HG03378 (cell line): ENCODE data around the gene RNF123.

Experiments
- ATAC-seq: cut with Tn5 transposase; IDR thresholded peaks from one replicate; pipeline ENCODE4 v1.9.1; 2021; ENCODE audit warnings: mild to moderate bottlenecking, moderate library complexity; ENCODE audit not compliant: unreplicated experiment

Gene RNF123

DNA sequence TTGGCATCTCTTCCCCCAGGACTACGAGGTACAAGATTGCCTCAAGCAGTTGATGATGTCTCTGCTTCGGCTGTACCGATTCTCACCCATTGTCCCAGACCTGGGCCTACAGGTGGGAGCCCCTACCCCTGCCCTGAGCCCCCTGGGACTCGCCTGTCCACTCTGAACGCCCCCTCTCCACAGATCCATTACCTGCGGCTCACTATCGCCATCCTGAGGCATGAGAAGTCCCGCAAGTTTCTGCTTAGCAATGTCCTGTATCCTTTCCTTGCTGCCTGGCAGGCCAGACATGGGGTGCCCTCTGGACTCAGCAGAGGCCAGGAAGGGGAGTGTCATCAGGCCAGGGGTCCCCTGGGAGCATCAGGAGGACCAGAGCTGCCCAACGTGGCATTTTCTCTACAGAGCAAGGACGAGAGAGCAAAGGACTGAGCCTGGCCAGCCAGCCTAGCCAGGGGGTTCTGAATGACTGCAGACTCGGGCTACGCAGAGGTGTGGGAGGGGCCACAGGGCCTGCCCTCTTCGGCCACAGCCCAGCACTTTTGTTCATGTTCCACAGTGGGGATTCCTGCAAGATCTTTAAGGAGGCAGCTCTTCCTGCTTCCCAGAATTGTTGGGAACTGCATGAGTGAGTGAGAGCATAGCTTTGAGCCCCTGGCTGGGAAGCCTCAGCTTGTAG, 11.2 kb downstream of the RNF123 start:
- no peak for ATAC-seq

DNA sequence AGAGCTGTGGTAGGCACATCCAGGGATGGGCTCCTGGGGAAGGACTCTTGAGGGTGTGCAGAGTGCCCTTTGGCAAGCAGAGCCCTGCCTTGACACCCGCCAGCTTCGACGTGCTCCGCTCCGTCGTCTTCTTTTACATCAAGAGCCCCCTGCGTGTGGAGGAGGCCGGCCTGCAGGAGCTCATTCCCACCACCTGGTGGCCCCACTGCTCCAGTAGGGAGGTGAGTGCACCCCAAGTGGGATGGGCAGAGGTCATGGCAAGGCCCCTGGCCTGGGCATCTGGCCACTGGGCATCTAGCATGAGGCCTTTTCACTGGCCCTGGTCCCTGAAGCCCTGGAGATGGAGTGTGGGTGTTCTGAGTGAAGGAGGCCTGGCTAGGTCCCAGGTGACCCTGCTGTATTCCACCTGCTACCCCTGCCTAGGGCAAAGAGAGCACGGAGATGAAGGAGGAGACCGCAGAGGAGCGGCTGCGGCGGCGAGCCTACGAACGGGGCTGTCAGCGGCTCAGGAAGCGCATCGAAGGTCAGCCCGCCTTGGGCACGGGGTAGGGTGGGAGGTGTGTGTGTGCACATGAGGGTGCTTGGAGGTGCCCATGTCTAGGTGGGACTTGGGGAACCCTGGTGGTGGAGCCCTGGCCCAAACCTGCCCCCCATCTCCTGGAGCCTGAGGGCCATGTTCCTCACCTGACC, 12.2 kb downstream of the RNF123 start:
- no peak for ATAC-seq

DNA sequence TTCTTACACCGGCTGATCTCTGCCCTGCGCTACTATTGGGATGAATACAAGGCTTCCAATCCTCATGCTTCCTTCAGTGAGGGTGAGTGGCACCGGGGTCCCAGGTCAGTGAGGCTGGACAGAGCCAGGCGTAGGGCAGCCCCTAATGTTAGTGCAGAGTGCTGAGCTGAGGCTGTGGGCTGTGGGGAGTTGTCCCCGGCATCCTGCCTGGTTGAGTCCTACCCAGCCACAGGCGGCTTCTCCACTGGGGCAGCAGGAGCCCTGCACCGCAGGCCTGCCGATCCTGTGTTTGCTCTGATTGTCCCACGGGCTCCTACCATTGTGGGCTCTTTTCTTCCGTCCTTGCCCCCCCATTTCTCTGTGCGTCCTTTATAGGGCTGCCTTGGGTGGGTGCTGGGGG, 13.3 kb downstream of the RNF123 start:
- no peak for ATAC-seq

DNA sequence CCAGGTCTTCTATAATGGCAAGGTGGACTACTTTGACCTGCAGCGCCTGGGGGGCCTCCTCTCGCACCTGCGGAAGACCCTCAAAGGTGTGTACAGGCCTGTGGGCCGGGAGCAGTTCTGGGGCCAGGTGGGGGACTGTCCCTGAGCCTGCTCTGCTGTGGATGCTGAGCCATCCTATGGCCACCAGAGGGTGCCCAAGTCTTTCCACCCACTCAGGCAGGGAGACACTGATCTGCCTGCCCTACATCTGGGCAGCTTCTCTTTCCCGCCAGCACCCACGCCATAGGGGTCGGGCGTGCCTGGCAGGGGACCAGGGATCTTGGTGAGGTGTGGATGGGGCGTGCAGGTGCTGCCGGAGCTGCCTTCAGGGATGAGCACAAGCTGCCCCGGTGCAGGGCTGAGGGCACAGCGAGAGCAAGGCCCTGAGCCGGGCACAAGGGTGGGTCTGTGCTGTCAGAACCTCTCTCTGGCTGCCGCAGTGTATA, 14.1 kb downstream of the RNF123 start:
- ATAC-seq: no peak

DNA sequence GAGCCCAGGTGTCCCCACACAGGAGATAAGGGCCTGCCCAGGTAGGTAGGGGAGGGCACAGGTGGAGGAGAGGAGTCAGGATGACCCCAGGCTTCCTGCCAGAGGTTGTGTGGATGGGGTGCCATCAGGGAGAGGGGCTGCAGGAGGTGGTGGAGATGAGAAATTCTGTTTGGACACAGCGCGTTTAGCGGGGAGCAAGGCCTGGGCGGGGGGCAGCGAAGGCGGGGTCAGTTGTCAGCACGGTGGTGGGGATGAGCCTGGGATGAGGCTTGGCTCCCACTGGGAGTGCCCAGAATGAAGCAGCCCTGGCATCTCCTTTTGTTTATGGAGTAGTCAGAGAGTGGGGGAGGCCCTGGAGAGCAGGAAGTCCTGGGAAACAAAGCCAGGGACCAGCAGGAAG, 14.6 kb downstream of the RNF123 start:
- ATAC-seq: no peak

DNA sequence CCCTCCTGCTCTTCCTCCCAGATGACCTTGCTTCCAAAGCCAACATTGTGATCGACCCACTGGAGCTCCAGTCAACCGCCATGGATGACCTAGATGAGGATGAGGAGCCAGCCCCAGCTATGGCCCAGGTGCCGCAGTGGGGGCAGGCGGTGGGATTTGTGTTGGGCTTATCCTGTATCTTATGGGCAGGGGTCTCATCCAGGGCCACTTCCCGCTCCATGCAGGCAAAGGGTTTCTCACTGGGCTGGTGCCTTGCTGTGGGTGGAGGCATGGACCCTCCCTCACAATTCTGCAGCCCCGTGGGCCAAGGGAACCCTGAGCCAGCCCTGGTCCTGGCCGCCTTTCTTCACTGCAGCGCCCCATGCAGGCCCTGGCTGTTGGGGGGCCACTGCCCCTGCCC, 15.3 kb downstream of the RNF123 start:
- no peak for ATAC-seq

DNA sequence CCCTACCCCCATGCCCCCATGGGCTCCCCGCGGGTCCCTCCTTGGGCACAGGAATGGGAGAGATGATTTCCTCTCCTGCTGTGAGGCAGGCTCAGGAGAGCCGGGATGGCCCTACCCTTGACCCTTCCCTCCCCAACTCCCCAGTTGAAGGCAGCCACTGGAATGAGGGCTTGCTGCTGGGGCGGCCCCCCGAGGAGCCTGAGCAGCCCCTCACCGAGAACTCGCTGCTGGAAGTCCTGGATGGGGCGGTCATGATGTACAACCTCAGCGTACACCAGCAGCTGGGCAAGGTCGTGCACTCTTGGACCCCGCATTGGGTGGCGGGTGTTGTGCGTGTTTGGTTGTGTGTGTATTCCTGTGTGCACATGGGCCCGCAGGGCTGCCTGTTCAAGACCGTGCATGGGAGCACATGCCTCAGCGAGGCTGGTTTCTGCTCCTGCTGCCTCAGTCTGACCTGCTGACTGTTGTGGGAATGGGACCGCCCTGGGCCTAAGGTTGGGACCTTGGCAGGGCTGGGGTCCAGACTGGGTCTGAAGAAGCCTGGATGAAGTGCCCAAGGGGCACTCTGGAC, 16.1 kb downstream of the RNF123 start:
- ATAC-seq: no peak

DNA sequence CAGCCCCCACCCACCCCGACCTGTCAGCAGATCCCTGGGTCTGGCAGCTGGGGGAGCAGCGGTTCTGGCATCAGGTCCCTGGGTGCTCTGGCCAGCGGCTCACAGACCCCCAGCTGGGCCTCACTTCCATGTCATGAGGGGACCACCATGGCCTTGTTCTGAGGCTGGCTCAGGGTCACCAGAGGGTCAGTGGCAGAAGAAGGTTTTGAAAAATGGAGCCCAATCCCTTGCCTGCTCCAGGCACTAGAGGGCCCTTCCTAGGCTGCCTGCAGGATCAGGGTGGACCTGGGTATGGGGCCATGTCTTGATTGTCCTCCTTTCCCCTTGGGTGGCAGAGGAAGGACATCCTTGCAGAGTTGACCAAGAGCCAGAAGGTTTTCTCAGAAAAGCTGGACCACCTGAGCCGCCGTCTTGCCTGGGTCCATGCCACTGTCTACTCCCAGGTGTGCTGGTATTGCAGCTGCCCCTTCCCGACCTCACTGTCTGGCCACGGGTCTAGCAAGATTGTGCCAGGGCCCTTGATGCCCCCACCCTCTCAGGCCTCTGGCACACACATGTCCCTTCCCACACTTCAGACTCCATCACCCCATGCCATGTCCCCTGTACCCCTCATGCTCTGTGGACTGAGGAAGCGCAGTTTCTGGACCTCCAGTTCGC, 17.2 kb downstream of the RNF123 start:
- ATAC-seq: no peak

DNA sequence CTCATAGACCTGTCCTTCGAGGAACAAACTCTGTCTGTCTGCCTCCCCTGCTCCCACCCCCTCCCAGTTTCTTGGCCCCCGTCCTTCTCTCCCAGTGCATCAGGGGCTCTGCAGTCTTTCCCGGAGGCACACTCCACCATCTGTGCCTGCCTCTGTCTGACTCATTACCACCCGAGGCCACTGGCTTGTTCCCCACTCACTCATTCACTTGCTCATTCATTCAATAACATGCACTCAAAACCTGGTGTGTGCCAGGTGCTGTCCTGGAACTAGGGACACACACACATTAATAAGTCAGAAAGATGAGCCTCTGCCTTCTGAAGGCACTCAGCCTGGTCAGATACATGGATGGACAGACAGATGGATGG, 17.7 kb downstream of the RNF123 start:
- no peak for ATAC-seq

DNA sequence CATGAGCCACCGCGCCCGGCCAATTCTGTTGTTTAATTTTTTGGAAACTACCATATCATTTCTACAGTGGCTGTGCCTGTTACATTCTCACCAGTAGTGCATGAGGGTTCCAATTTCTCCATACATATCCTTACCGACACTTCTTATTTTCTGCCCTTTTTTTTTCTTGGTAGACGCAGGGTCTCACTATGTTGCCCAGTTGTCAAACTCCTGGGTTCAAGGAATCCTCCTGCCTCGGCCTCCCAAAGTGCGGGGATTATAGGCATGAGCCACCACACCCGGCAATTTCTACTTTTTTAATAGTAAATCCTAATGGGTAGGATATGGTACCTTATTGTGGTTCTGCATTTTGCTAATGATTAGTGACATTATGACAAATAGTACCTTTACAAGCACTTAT, 20.5 kb downstream of the RNF123 start:
- no peak for ATAC-seq

DNA sequence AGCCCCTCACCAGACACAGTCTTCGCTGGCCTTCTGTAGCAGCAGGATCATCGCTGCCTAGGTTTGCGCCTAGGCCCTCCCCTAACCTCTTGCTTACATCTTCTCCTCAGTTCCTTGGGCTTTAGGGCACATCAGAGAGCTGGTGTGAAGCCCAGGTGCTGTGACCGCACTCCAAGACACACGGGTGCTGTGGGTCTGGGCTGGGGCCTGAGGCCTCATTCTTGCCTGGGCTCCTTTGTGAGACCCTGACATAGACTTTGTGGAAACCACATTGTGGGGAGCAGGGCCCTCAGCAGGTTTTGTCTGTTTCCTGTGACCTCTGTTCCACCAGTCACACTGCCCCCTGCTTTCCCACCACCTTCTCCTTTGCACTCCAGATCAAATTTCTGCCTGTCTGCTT, 22.1 kb downstream of the RNF123 start:
- no peak for ATAC-seq

DNA sequence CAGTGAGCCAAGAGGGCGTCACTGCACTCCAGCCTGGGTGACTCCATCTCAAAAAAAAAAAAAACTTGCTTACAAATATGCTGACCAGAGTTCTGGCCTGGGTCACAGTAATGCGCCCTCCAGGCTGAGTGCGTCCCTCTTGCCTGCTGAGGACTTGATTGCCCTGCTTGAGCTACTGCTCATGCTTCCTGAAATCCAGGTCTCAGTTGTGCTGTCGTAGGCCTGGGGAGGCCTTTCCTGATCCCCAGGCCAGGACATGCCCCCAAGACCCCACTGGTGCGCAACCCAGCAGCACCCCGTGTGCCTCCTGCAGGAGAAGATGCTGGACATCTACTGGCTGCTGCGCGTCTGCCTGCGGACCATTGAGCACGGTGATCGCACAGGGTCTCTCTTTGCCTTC, 22.8 kb downstream of the RNF123 start:
- ATAC-seq: no peak

DNA sequence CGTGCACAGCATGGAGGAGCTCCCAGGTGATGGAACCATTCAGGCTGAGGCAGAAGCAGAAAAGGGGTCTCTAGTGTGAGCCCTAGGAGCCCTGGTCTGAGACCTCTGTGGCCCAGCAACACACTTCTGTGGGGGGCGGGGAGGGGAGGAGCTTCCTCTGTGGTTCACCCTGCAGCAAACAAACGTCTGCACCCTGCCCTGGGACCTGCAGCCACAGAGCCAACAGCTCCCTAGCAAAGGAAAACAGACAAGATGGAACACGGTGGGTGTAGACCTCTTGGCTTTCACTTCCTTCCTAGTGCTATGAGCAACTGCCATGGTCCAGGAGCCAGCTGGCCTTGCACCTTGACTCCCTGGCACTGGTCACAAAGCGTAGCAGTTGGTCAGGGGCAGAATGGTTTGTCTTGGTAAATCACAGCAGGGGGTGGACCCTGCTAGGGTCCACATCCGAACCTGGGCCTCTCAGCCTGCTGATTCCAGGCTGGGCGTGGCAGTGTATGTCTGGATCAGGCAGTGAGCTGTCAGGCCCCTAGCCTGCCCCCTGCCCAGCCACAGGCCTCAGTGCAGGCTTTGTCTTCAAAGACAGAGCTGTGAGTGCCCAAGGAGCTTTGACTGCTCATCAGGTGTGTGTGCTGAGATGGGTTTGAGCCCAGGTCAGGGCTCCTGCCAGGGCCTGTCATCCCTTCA, 23.4 kb downstream of the RNF123 start:
- ATAC-seq: no peak

DNA sequence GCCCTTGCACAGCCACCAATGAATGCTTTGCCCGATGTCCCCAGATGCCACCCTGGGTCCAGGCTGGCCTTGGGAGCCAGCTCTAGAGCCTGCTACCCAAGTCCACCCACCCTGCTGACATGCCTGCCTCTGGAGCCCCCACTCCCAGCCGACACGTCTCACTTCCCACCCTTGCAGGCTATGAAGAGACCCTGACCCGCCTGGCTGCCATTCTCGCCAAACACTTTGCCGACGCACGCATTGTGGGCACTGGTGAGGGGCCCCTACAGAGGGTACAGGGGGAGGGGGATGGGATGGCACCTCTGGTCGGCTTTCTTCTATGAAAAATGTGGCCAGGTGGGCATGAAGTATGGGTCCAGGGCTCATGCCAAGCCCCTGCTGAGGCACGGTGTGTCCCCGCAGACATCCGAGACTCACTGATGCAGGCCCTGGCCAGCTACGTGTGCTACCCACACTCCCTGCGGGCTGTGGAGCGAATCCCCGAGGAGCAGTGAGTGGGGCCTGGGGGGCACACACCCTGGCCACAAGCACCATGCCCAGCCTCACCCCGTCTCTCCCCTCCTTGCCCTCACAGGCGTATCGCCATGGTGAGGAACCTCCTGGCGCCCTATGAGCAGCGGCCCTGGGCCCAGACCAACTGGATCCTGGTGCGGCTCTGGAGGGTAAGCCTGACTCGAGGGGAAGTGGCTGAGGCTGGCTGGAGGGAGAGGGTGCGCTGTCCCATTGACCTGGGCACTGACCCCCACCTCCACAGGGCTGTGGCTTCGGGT, 24.2 kb downstream of the RNF123 start:
- ATAC-seq: no peak

DNA sequence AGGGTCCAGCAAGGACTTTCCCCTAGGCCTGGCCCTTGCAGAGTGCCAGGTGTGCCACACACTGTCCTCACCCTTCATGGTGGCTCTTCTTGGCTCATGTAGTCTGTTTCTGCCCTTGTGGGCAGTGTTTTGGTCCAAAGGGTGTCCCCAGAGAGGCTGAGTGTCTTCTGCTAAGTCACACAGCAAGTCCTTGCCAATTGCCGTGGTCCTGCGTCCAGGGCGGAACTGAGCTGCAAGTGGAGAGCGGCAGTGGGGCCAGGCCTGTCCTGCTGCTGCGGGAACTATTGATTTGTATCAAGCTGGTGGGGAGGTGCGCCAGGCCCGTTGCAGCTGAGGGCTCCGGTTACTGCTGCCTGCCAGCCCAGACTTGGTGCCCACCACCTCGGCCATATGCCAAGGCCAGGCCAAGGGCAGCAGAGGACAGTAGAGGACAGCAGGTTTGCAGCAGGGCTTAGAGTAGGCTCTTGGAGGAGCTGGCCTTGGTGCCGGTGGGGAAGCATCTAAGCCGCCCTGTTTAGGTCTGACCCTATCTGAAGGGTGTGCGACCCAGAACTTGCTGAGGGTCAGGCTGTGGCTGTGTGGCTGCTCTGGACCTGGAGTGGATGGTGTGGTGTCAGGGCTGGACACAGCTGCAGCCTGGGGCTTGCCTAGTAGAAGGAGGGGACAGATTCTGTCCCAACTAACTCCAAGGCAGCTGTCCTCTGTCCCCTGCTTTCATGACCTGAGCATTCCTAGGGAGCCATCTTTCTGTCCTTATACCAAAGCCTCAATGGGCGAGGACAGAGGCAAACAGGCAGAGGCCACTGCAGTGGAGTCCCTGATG, 25.6 kb downstream of the RNF123 start:
- no peak for ATAC-seq

DNA sequence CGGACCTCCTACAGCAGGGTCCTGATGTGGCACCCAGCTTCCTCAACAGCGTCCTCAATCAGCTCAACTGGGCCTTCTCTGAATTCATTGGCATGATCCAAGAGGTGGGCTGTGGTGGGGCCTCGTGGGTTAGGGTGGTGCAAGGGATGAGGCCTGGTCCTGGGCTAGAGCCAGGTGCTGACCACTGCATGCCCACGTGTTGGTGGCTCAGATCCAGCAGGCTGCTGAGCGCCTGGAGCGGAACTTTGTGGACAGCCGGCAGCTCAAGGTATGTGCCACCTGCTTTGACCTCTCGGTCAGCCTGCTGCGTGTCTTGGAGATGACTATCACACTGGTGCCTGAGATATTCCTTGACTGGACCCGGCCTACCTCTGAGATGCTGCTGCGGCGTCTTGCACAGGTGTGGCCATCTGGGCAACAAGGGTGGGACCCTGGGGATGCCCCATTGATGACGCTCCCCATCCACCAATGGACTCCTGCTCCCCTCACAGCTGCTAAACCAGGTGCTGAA, 26.3 kb downstream of the RNF123 start:
- no peak for ATAC-seq

DNA sequence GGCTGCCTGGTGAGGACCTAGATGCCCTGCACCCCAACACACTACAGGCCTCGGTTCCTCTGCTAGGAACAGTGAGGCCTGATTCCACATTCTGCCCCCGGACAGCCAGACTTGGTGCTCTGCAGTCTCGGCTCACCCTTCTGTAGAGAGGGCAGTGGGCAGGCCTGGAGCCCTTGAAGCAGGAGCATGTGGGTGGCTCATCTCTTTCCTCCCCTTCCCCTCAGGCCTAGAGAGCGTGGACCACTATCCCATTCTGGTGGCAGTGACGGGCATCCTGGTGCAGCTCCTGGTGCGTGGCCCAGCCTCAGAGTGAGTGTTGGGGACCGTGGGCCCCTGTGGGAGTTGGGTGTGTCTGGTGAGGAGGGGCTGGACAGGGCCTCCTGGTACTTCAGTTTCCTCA, 26.8 kb downstream of the RNF123 start:
- no peak for ATAC-seq

DNA sequence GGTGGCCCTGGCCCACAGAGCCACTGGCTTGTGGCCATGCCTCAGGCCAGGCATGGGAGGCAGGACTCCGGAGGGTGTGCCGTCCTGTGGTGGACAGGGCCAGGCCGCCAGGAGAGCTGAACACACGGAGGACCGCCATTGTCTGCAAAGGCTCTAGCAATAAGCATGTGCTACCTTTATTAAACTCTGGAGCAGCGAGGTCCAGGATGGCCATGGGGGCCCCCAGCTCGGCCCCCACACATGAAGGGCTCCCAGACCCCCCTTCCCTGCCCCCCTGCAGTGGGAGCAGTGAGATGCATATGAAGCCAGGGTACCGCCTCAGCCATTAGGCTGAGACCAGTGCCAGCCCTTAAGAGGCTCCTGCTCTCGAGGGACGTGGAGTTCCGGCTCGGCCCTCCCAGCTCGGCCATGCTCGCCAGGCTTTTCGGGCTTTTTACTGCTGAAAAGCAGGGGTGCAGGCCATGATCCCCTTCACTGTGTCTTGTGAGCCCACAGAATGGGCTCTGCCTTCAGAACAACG, 27.4 kb downstream of the RNF123 start:
- ATAC-seq: no peak

DNA sequence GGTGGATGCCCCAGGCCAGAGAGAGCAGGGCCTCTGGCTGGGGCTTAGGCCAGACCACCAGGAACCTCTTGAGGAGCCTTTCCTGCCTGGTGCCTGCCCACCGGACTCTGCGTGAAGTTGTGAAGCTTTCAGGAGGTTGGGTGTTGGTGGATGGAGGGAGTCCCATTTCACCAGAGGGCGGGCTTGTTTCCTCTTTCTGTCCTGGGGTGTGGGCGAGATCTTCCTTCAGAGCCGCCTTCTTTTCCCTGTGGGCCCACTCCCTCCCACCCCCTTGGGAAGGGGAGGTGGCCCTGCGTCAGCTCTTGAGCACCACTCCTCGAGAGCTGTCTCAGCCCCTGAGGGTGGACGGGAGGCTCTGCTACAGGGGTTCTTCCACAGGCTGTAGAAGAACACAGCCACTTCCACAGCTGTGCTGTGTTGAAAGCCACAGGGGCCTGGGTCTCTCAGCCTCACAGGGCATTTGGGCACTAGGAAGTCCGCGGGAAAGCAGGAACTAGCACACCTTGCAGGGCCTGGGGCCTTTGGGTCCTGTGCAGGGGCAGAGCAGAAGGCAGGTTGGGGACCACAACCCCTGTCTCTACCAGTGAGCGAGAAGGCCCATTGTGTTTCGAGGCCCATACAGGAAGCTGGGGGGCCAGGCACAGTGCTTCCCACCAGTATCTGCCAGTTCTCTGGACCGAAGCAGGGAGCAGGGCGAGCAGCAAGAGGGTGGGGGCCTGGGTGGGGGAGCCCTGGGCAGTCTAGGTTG, 28.0 kb downstream of the RNF123 start:
- no peak for ATAC-seq
